Glomerular endothelial cell (primary cell): ENCODE data around the gene CHMP3. TPM values are rescaled to one million over a fixed set of nuclear protein-coding genes. Genes with fewer than 3 reads are reported as not detected.
"Not testable (repeated sequence)": the region's sequence is repeated elsewhere in the genome, so short reads cannot be mapped to it uniquely, and the experiment has no call there.

ENCODE experiments used
- DNase-seq: peaks from one replicate; pipeline ENCODE4 v3.0.0-alpha.2; 2011; ENCODE audit warnings: low read depth, low spot score; ENCODE audit errors: extremely low read depth
- total RNA-seq: library from RNA; depleted of rRNA; stranded (reverse); fragments of >200 nt; gene quantifications from 2 replicates; pipeline ENCODE4 v1.2.3, GENCODE V29; 2015

Gene CHMP3
- total RNA-seq = 59.2 and 74.2 TPM in 2 replicates

- DNase-seq = peak; percentile 90
Observed at GRCh38 chr2:86562922-86563649, at the start of gene CHMP3. CHMP3 (minus strand) TSS chr2:86563443; CDS start chr2:86563348, 95 bp downstream.

GRCh38 chr2:86610871-86611270 lies 47.6 kb upstream of the CHMP3 start:
- no peak for DNase-seq

- no peak for DNase-seq
Observed at GRCh38 chr2:86608832-86609410, 45.7 kb upstream of the CHMP3 start.

- DNase-seq = no peak
Observed at GRCh38 chr2:86603905-86604304, 40.7 kb upstream of the CHMP3 start.

- no peak for DNase-seq
Observed at GRCh38 chr2:86598966-86599365, 35.7 kb upstream of the CHMP3 start.

GRCh38 chr2:86596118-86596517 lies 32.9 kb upstream of the CHMP3 start:
- no peak for DNase-seq

GRCh38 chr2:86593266-86593665 lies 30.0 kb upstream of the CHMP3 start:
- no peak for DNase-seq

- no peak for DNase-seq
Observed at GRCh38 chr2:86592547-86593230, 29.4 kb upstream of the CHMP3 start.

- not testable (repeated sequence) for DNase-seq
Observed at GRCh38 chr2:86589701-86590100, 26.5 kb upstream of the CHMP3 start.

GRCh38 chr2:86584151-86584913 lies 21.1 kb upstream of the CHMP3 start:
- peak; percentile 64 for DNase-seq

GRCh38 chr2:86580560-86580959 lies 17.3 kb upstream of the CHMP3 start:
- DNase-seq = no peak

GRCh38 chr2:86577817-86578456 lies 14.7 kb upstream of the CHMP3 start:
- DNase-seq = no peak

GRCh38 chr2:86570059-86570458 lies 6.8 kb upstream of the CHMP3 start:
- no peak for DNase-seq

GRCh38 chr2:86566821-86567190 lies 3.6 kb upstream of the CHMP3 start:
- no peak for DNase-seq

- DNase-seq = no peak
Observed at GRCh38 chr2:86566158-86566820, 3.0 kb upstream of the CHMP3 start.

- DNase-seq = no peak
Observed at GRCh38 chr2:86563650-86564061, 413 bp upstream of the CHMP3 start.

GRCh38 chr2:86562485-86562921 lies 740 bp downstream of the CHMP3 start:
- no peak for DNase-seq

GRCh38 chr2:86557836-86558235 lies 5.4 kb downstream of the CHMP3 start:
- DNase-seq = no peak

- DNase-seq = no peak
Observed at GRCh38 chr2:86556508-86556907, 6.7 kb downstream of the CHMP3 start.

GRCh38 chr2:86552889-86553288 lies 10.4 kb downstream of the CHMP3 start:
- DNase-seq = no peak
